Neural progenitor cell (in vitro differentiated cells): ENCODE results near the gene FXR1.

ENCODE experiments used
- EZH2 ChIP-seq: fragments of 200-600 bp; sonication (generic); IDR thresholded peaks from 2 replicates; pipeline ENCODE4 v1.6.1; 2017; ENCODE audit warnings: antibody characterized with exemption, mild to moderate bottlenecking, moderate library complexity
- TF ChIP-seq, protein P1 (sequence below): fragments of 200-600 bp; sonication (generic); IDR thresholded peaks from 2 replicates; pipeline ENCODE4 v1.5.1; 2017; ENCODE audit warnings: antibody characterized with exemption, mild to moderate bottlenecking

- TF ChIP-seq EZH2: no peak
- TF ChIP-seq, protein P1, sequence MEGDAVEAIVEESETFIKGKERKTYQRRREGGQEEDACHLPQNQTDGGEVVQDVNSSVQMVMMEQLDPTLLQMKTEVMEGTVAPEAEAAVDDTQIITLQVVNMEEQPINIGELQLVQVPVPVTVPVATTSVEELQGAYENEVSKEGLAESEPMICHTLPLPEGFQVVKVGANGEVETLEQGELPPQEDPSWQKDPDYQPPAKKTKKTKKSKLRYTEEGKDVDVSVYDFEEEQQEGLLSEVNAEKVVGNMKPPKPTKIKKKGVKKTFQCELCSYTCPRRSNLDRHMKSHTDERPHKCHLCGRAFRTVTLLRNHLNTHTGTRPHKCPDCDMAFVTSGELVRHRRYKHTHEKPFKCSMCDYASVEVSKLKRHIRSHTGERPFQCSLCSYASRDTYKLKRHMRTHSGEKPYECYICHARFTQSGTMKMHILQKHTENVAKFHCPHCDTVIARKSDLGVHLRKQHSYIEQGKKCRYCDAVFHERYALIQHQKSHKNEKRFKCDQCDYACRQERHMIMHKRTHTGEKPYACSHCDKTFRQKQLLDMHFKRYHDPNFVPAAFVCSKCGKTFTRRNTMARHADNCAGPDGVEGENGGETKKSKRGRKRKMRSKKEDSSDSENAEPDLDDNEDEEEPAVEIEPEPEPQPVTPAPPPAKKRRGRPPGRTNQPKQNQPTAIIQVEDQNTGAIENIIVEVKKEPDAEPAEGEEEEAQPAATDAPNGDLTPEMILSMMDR: no peak
These were observed 1.3 kb downstream of the FXR1 start for GRCh38 chr3:180913581-180914404.
